CD8-positive, alpha-beta memory T cell (primary cell): ENCODE results near the gene TMEM30A. TPM values are rescaled to one million over a fixed set of nuclear protein-coding genes. Genes with fewer than 3 reads are reported as not detected.
A peak's percentile ranks its signal among the peaks of the same experiment; 100 is the strongest.

Source experiments
- CTCF ChIA-PET: fragments of 350-600 bp; sonication (Branson Sonifier 250); formaldehyde crosslinking; loops from one replicate; lab custom pipeline; 2021; ENCODE audit warnings: antibody characterized with exemption; lab: Charles Lee
- POLR2A ChIA-PET: fragments of 350-600 bp; sonication (Branson Sonifier 250); formaldehyde crosslinking; loops from one replicate; lab custom pipeline; 2021; ENCODE audit warnings: antibody characterized with exemption; lab: Charles Lee
- DNase-seq, 5 donors: peaks; one replicate each; pipeline versions ENCODE4 v3.0.0 to v3.0.0-alpha.2; 2020 to 2022; ENCODE audit warnings: mixed read lengths in 1 of 5
- H3K27ac ChIP-seq: one replicate; pipeline ENCODE4 v1.7.0; 2013; ENCODE audit warnings: low read depth, mild to moderate bottlenecking, low read length, moderate library complexity
- H3K27me3 ChIP-seq: 2 replicates; pipeline ENCODE4 v1.7.0; 2013; ENCODE audit warnings: low read length, mild to moderate bottlenecking; ENCODE audit not compliant: insufficient read depth, poor library complexity, severe bottlenecking
- H3K36me3 ChIP-seq: 2 replicates; pipeline ENCODE4 v1.7.0; 2013; ENCODE audit warnings: mild to moderate bottlenecking, low read length, moderate library complexity; ENCODE audit not compliant: insufficient read depth
- H3K4me1 ChIP-seq: 2 replicates; pipeline ENCODE4 v1.7.0; 2013; ENCODE audit warnings: mild to moderate bottlenecking, low read length, moderate library complexity; ENCODE audit not compliant: insufficient read depth
- H3K4me3 ChIP-seq: 2 replicates; pipeline ENCODE4 v1.7.0; 2013; ENCODE audit warnings: mild to moderate bottlenecking, low read length
- H3K9me3 ChIP-seq: 2 replicates; pipeline ENCODE4 v1.7.0; 2013; ENCODE audit warnings: mild to moderate bottlenecking, low read length
- H3K27ac Mint-ChIP-seq, 8 donors: one replicate each; pipeline ENCODE4 v1.8.0; 2020 to 2021; ENCODE audit warnings: mixed read lengths in 8 of 8, mild to moderate bottlenecking in 6 of 8, inconsistent platforms in 3 of 8, moderate library complexity in 3 of 8
- H3K27me3 Mint-ChIP-seq, 2 donors: one replicate each; pipeline ENCODE4 v1.8.0; 2020 to 2021; ENCODE audit warnings: mixed read lengths in 2 of 2, mild to moderate bottlenecking in 1 of 2, moderate library complexity in 1 of 2
- H3K36me3 Mint-ChIP-seq, 3 donors: one replicate each; pipeline ENCODE4 v1.8.0; 2020 to 2021; ENCODE audit warnings: mixed read lengths in 3 of 3, inconsistent platforms in 1 of 3, mild to moderate bottlenecking in 1 of 3
- H3K4me1 Mint-ChIP-seq, 3 donors: one replicate each; pipeline ENCODE4 v1.8.0; 2020 to 2021; ENCODE audit warnings: mixed read lengths in 3 of 3, inconsistent platforms in 1 of 3, mild to moderate bottlenecking in 1 of 3
- H3K4me3 Mint-ChIP-seq, 7 donors: one replicate each; pipeline ENCODE4 v1.8.0; 2020 to 2021; ENCODE audit warnings: mixed read lengths in 7 of 7, mild to moderate bottlenecking in 6 of 7, moderate library complexity in 4 of 7, inconsistent platforms in 2 of 7
- H3K9me3 Mint-ChIP-seq, 5 donors: one replicate each; pipeline ENCODE4 v1.8.0; 2020 to 2022; ENCODE audit warnings: mixed read lengths in 5 of 5, mild to moderate bottlenecking in 3 of 5, moderate library complexity in 2 of 5, inconsistent platforms in 1 of 5
- polyA plus RNA-seq: library from polyadenylated mRNA; unstranded; fragments of 300-500 nt; fragmentation: Illumina TruSeq; gene quantifications from one replicate; pipeline ENCODE4 v1.2.3, GENCODE V29; 2021
- total RNA-seq, 2 experiments: library from RNA; stranded (reverse); gene quantifications; one replicate each; pipeline ENCODE4 v1.2.3, GENCODE V29; 2021

The TMEM30A gene
- total and polyA plus RNA-seq, 3 experiments from 2014 or later: 54.8 to 61.8 (median 56.3) TPM

- Histone ChIP-seq H3K27ac (no peak overlapping the region), H3K36me3 (no peaks in the 10 kb centered on the region), H3K27me3 (no peaks in the 10 kb centered on the region), H3K4me1 (peaks cover 50% of the 10 kb centered on the region), H3K9me3 (no peaks in the 10 kb centered on the region), H3K4me3 (no peak overlapping the region)
- H3K4me3 Mint-ChIP-seq: peak overlapping the region in 4 of 7 donors; percentile 14 to 43 (median 40)
- ChIA-PET POLR2A (interaction anchor here (0.6 kb wide), 1 partner anchor 260 kb away, joined by 9 read pairs; no protein-coding TSS in a partner anchor), CTCF (no interaction called here)
- H3K27me3 Mint-ChIP-seq: no peaks in the 10 kb centered on the region
- DNase-seq: no peak
- no peaks in the 10 kb centered on the region for H3K36me3 Mint-ChIP-seq
- peaks cover 44 to 47% (median 46%) of the 10 kb centered on the region in 3 donors for H3K4me1 Mint-ChIP-seq
- no peaks in the 10 kb centered on the region for H3K9me3 Mint-ChIP-seq
- peak overlapping the region in 5 of 8 donors; percentile 9 to 81 (median 56) for H3K27ac Mint-ChIP-seq
Observed at GRCh38 chr6:75281653-75282052, 2.9 kb downstream of the TMEM30A start.

DNA sequence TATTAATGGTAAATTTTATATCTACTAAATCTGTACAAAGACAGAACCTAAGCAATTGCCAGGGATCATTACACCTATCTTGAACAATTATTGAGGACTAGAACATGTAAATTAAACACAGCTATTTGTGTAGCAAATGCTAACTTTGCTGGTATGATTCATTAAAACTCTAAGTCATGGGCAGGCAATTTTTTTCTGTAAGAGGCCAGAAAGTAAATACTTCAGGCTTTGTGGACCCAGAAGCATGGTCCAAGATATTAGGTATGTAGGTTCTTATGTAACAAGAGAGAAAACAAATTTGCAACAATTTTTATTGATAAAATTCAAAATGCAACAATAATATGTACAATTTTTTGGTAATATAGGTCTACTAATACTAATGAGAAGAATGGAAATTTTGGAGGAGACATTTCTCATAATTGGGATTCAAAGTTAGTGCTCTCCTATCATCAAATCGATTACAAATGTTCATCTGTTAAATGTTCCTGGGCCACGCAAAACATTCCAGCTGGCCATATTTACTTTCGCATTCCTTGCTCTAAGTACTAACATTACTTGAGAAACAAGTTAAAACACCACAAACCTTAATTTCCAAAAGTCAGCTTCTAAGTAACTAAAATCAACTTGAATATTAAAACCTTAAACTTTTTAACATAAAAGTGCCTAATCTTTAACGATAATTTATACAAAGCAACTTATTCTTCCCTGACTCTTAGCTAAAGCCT lies 4.3 kb downstream of the TMEM30A start:
- Histone ChIP-seq H3K4me3 (no peak overlapping the region), H3K9me3 (no peaks in the 10 kb centered on the region), H3K27me3 (no peaks in the 10 kb centered on the region), H3K4me1 (peaks cover 40% of the 10 kb centered on the region), H3K36me3 (no peaks in the 10 kb centered on the region), H3K27ac (no peak overlapping the region)
- Mint-ChIP-seq H3K4me1 (peaks cover 50 to 54% (median 53%) of the 10 kb centered on the region in 3 donors), H3K27me3 (no peaks in the 10 kb centered on the region), H3K9me3 (no peaks in the 10 kb centered on the region), H3K27ac (peak overlapping the region in 1 of 8 donors; percentile 77), H3K36me3 (peaks cover 0 to 3% (median 0%) of the 10 kb centered on the region in 3 donors), H3K4me3 (peak overlapping the region in 1 of 7 donors; percentile 2)
- ChIA-PET CTCF (no interaction called here), POLR2A (no interaction called here)
- DNase-seq: no peak

DNA sequence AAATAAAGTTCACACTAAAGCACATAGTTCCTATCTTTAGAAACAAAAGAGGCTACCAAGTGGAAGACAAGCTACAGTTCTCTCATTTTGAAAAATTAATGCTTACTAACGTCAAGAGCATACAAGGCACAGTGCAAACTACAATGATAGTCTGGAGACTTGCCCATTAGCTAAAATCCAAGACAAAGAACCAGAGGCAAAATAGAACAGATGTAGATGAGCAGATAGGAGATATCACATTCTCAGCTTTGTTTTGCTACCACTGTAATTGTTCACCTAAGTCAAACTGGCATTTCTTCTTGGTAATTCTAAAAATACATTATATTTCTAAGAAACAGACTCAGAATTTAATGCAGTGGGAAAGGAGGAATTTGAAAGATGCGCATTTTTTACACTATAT lies 5.2 kb downstream of the TMEM30A start:
- Histone ChIP-seq H3K27ac (no peak overlapping the region), H3K4me1 (peaks cover 40% of the 10 kb centered on the region), H3K27me3 (no peaks in the 10 kb centered on the region), H3K4me3 (no peak overlapping the region), H3K9me3 (no peaks in the 10 kb centered on the region), H3K36me3 (no peaks in the 10 kb centered on the region)
- peak overlapping the region in 5 of 8 donors; percentile 14 to 78 (median 39) for H3K27ac Mint-ChIP-seq
- DNase-seq: no peak
- H3K36me3 Mint-ChIP-seq: peaks cover 0 to 8% (median 1%) of the 10 kb centered on the region in 3 donors
- peaks cover 55 to 62% (median 60%) of the 10 kb centered on the region in 3 donors for H3K4me1 Mint-ChIP-seq
- H3K4me3 Mint-ChIP-seq: peak overlapping the region in 1 of 7 donors; percentile 31
- ChIA-PET POLR2A (no interaction called here), CTCF (interaction anchor here (0.6 to 1.5 kb wide), 2 partner anchors 71 to 386 kb away, joined by 3 read pairs; no protein-coding TSS in a partner anchor)
- no peaks in the 10 kb centered on the region for H3K9me3 Mint-ChIP-seq
- H3K27me3 Mint-ChIP-seq: no peaks in the 10 kb centered on the region

DNA sequence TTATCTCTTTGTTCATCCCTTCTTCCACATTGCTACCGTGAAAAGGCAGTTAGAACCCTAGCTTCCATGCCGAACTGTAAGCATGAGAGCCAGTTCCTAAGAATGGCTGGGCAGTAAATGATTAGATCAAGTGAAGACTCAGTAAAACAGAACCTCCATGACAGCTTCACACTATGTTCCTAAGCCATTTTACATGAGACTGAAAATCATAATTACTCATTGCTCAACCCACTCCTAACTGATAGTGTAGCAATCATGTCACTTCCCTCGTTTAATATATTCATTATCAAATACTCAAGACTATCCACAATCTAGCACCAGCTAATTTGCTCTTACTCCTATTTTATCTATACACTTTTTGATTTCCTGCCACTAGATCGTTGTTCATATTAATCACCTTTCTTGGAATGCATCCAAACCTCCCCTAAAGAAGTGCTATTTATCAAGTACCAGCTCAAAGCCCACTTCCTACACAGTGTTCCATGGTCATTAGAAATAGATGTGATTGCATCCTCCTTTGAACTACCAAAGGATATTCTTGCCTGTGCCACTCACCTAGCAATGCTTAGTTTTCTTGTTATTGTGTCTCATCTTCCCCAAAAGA lies 6.0 kb downstream of the TMEM30A start:
- ChIA-PET CTCF (interaction anchor here (1.5 kb wide), 1 partner anchor 70 kb away, joined by 3 read pairs; no protein-coding TSS in a partner anchor), POLR2A (no interaction called here)
- Mint-ChIP-seq H3K4me1 (peaks cover 63 to 70% (median 69%) of the 10 kb centered on the region in 3 donors), H3K9me3 (no peaks in the 10 kb centered on the region), H3K27me3 (no peaks in the 10 kb centered on the region), H3K4me3 (peak overlapping the region in 3 of 7 donors; percentile 3 to 51 (median 18)), H3K36me3 (peaks cover 0 to 12% (median 1%) of the 10 kb centered on the region in 3 donors), H3K27ac (peak overlapping the region; percentile 1 to 76 (median 11))
- H3K4me3 ChIP-seq: no peak overlapping the region
- H3K27ac ChIP-seq: no peak overlapping the region
- no peaks in the 10 kb centered on the region for H3K36me3 ChIP-seq
- DNase-seq: no peak
- peaks cover 48% of the 10 kb centered on the region for H3K4me1 ChIP-seq
- H3K27me3 ChIP-seq: no peaks in the 10 kb centered on the region
- no peaks in the 10 kb centered on the region for H3K9me3 ChIP-seq

DNA sequence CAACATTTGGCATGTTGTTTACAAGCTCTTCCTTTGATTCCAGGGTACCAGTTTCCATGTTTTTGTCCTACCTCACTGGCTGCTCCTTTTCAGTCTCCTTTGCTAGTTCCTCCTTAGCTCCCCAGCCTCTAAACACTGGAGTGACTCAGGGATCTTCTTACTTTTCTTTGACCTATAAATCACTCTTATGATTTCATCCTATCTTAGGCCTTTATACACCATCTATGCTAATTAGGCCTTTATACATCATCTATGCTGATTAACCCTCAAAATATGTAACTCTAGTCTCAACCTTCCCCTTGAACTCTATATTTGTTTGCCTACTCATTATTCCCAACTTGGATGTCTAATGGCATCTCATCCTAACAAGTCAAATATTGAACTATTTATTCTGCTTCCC lies 9.5 kb downstream of the TMEM30A start:
- no peak overlapping the region for H3K4me3 ChIP-seq
- Mint-ChIP-seq H3K27me3 (no peaks in the 10 kb centered on the region), H3K36me3 (peaks cover 3 to 31% (median 6%) of the 10 kb centered on the region in 3 donors), H3K4me3 (no peak overlapping the region), H3K9me3 (no peaks in the 10 kb centered on the region), H3K4me1 (peaks cover 68 to 89% (median 86%) of the 10 kb centered on the region in 3 donors), H3K27ac (peak overlapping the region in 7 of 8 donors; percentile 4 to 62 (median 13))
- no peaks in the 10 kb centered on the region for H3K9me3 ChIP-seq
- CTCF ChIA-PET: interaction anchor here (1.4 kb wide), 1 partner anchor 9 kb away, joined by 5 read pairs; the partner anchor contains the start of gene TMEM30A
- peaks cover 36% of the 10 kb centered on the region for H3K4me1 ChIP-seq
- H3K27ac ChIP-seq: no peak overlapping the region
- no peak for DNase-seq
- H3K36me3 ChIP-seq: no peaks in the 10 kb centered on the region
- POLR2A ChIA-PET: no interaction called here
- no peaks in the 10 kb centered on the region for H3K27me3 ChIP-seq

DNA sequence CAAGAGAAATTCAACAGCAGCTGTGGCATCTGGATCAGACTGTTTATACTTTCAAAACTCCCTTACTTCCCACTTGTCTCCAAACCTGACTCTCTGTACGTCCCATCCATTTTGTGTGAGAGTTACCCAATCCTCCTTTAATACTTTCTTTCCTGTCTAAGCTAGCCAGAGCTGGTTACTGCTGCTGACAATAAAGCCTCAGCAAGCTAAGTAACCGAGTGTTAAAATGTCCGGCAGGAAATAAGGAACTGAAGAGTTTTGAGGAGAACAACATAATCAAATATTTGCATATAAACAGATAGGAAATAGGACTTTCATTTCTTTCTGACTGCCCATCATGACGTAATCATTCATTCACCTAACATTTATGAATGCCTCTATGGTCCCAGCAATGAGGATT lies 11.6 kb downstream of the TMEM30A start:
- Mint-ChIP-seq H3K4me1 (peaks cover 66 to 87% (median 85%) of the 10 kb centered on the region in 3 donors), H3K27me3 (no peaks in the 10 kb centered on the region), H3K27ac (peak overlapping the region in 2 of 8 donors; percentile 7 to 19), H3K4me3 (no peak overlapping the region), H3K36me3 (peaks cover 3 to 31% (median 6%) of the 10 kb centered on the region in 3 donors), H3K9me3 (no peaks in the 10 kb centered on the region)
- ChIA-PET POLR2A (no interaction called here), CTCF (no interaction called here)
- Histone ChIP-seq H3K27me3 (no peaks in the 10 kb centered on the region), H3K9me3 (no peaks in the 10 kb centered on the region), H3K36me3 (no peaks in the 10 kb centered on the region), H3K27ac (no peak overlapping the region), H3K4me3 (no peak overlapping the region), H3K4me1 (peaks cover 17% of the 10 kb centered on the region)
- DNase-seq: no peak

DNA sequence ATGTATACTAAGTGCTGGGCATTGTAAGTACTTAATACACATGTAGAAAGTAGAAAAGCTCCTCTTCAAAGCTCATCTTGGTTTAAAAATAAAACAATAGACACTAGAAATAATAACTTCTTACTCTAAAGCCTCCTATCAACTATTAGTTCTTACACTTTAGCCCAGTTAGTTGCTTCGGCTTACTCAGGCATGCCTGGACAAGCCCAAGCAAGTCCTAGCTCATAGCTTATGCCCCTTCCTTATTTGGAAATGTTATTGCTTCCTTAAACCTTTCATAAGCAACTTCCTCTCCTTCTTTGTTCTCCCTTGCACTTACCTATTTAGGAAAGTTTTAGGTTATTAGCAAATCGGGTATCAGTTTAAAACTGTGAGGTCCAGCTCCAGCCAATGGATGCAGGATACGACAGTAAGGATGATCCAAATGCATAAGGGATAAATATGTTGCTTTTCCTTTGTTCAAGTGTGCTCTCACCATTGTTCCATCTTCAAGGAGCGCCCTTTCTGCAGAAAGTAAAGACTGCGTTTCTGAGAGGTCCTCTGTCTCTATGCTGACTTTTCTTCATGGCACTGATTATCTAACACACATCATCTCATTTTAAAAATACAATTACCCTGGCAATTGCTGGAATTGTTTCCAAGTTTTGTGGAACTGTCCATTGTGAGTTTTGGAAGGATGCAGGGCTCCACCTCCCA lies 12.3 kb downstream of the TMEM30A start:
- peaks cover 70 to 90% (median 87%) of the 10 kb centered on the region in 3 donors for H3K4me1 Mint-ChIP-seq
- ChIA-PET POLR2A (no interaction called here), CTCF (interaction anchor here (0.8 kb wide), 1 partner anchor 25 kb away, joined by 3 read pairs; no protein-coding TSS in a partner anchor)
- H3K9me3 Mint-ChIP-seq: no peaks in the 10 kb centered on the region
- H3K4me3 Mint-ChIP-seq: no peak overlapping the region
- H3K27me3 Mint-ChIP-seq: no peaks in the 10 kb centered on the region
- peak overlapping the region in 2 of 8 donors; percentile 7 to 59 for H3K27ac Mint-ChIP-seq
- Histone ChIP-seq H3K27ac (no peak overlapping the region), H3K9me3 (no peaks in the 10 kb centered on the region), H3K27me3 (no peaks in the 10 kb centered on the region), H3K4me1 (peaks cover 17% of the 10 kb centered on the region), H3K4me3 (no peak overlapping the region), H3K36me3 (no peaks in the 10 kb centered on the region)
- H3K36me3 Mint-ChIP-seq: peaks cover 3 to 31% (median 6%) of the 10 kb centered on the region in 3 donors
- no peak for DNase-seq
